ENCODE measurements around the gene MLYCD. TPM values are rescaled to one million over a fixed set of nuclear protein-coding genes. Genes with fewer than 3 reads are reported as not detected.

The MLYCD gene
- total RNA-seq, 1 donor from 2014 or later: 2.8 TPM

DNA sequence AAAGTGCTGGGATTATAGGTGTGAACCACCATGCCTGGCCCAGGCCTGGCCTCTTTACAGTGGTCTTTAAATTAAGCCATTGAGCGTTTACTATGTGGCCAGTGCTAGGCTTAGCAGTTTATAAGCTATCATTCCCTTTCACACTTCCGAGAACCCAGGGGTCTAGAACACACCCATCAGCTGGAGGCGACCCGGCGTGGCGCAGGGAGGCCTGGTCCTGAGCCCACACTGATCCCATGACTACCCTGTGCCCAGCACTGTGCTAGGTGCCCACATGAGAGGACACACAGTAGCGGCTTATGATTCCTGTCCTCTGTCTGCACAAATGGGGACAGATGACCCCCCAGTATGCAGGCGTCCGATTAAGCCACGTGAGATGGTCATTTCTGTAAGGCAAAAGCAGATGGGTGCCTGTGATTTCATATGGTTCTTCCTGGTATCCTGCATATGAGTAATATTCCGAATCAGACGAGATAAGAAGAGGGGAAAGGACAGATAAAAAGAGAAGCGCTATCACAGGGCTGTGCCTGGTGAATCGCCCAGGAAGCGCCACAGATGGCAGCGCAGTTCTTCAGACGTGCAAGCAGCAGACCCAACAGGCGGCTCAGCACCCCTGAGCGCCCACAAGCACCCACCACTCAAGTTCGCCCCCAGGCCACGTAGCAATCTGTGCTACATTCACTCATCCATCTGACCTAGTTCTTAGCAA is 59.4 kb downstream of the MLYCD start:
- Histone ChIP-seq H3K4me1 (ENCODE audit: insufficient read depth, low read length) (peaks cover 17% of the 10 kb centered on the region), H3K36me3 (ENCODE audit: insufficient read depth, low read length) (no peaks in the 10 kb centered on the region), H3K9me3 (ENCODE audit: insufficient read depth, low read depth, low read length) (no peaks in the 10 kb centered on the region), H3K9ac (ENCODE audit: low read length) (no peak overlapping the region), H3K4me3 (ENCODE audit: insufficient read depth, low read depth, low read length) (no peak overlapping the region), H2AFZ (ENCODE audit: low read depth, low read length) (no peak overlapping the region), H3K27ac (ENCODE audit: low read depth, low read length) (no peak overlapping the region), H3K27me3 (ENCODE audit: insufficient read depth, low read length) (no peaks in the 10 kb centered on the region), H4K20me1 (ENCODE audit: insufficient read depth, low read length) (peaks cover 29% of the 10 kb centered on the region), H3K79me2 (ENCODE audit: insufficient read depth, low read length) (peaks cover 3% of the 10 kb centered on the region), H3K4me2 (ENCODE audit: low read length) (no peak overlapping the region)
- Mint-ChIP-seq H3K27ac (ENCODE audit: unreplicated experiment) (no peak overlapping the region), H3K4me1 (ENCODE audit: low read depth, unreplicated experiment) (peaks cover 9% of the 10 kb centered on the region), H3K27me3 (ENCODE audit: low read depth, unreplicated experiment) (peaks cover 10% of the 10 kb centered on the region), H3K36me3 (ENCODE audit: low read depth, unreplicated experiment) (no peaks in the 10 kb centered on the region), H3K4me3 (ENCODE audit: unreplicated experiment) (no peak overlapping the region), H3K9me3 (ENCODE audit: unreplicated experiment) (no peaks in the 10 kb centered on the region)
- no peak for DNase-seq (ENCODE audit: low read depth)
- TF ChIP-seq, protein P1, sequence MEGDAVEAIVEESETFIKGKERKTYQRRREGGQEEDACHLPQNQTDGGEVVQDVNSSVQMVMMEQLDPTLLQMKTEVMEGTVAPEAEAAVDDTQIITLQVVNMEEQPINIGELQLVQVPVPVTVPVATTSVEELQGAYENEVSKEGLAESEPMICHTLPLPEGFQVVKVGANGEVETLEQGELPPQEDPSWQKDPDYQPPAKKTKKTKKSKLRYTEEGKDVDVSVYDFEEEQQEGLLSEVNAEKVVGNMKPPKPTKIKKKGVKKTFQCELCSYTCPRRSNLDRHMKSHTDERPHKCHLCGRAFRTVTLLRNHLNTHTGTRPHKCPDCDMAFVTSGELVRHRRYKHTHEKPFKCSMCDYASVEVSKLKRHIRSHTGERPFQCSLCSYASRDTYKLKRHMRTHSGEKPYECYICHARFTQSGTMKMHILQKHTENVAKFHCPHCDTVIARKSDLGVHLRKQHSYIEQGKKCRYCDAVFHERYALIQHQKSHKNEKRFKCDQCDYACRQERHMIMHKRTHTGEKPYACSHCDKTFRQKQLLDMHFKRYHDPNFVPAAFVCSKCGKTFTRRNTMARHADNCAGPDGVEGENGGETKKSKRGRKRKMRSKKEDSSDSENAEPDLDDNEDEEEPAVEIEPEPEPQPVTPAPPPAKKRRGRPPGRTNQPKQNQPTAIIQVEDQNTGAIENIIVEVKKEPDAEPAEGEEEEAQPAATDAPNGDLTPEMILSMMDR (IDR thresholded peaks at IDR 0.05; ENCODE audit: insufficient read depth, low read depth, low read length): no peak
- no peak for TF ChIP-seq EZH2 (IDR thresholded peaks at IDR 0.05; ENCODE audit: insufficient read depth, low read length)
- no peak for FAIRE-seq

DNA sequence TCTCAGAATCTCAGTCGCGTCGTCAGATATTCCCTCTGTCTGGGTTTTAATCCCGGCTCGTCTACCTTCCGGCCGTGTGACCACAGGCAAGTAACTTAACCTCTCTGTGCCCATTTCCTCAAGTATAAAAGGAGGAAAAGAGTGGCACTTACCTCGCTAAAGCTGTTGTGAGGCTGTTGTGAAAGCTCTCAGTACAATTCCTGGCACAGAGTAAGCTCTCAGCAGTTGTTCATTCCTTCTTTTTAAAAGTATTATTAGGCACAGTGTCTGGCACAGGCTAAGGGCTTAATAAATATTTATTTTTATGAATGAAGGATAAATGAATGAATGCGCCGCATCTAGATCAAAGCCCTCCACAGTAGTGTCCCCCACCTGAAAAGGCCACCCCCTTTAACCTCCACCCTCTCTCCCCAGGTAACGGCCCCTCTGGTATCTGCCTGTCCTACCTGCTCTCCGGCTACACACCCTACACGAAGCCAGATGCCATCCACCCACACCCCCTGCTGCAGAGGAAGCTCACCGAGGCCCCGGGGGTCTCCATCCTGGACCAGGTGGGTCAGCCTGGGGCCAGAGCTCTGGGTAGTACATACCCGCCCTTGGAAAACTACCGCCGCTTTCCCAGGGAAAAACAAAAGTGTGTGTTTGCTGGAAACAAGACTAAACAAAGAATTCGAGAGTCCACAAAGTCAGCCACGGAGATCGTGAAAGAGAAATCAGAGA is 60.1 kb downstream of the MLYCD start:
- Histone ChIP-seq H3K4me1 (ENCODE audit: insufficient read depth, low read length) (peaks cover 10% of the 10 kb centered on the region), H3K36me3 (ENCODE audit: insufficient read depth, low read length) (no peaks in the 10 kb centered on the region), H3K4me3 (ENCODE audit: insufficient read depth, low read depth, low read length) (no peak overlapping the region), H2AFZ (ENCODE audit: low read depth, low read length) (no peak overlapping the region), H3K79me2 (ENCODE audit: insufficient read depth, low read length) (peaks cover 3% of the 10 kb centered on the region), H4K20me1 (ENCODE audit: insufficient read depth, low read length) (peaks cover 29% of the 10 kb centered on the region), H3K27ac (ENCODE audit: low read depth, low read length) (no peak overlapping the region), H3K9ac (ENCODE audit: low read length) (no peak overlapping the region), H3K9me3 (ENCODE audit: insufficient read depth, low read depth, low read length) (no peaks in the 10 kb centered on the region), H3K4me2 (ENCODE audit: low read length) (no peak overlapping the region), H3K27me3 (ENCODE audit: insufficient read depth, low read length) (no peaks in the 10 kb centered on the region)
- DNase-seq (ENCODE audit: low read depth) (no peak), FAIRE-seq (no peak)
- no peak overlapping the region for H3K27ac Mint-ChIP-seq (ENCODE audit: unreplicated experiment)
- peaks cover 15% of the 10 kb centered on the region for H3K27me3 Mint-ChIP-seq (ENCODE audit: low read depth, unreplicated experiment)
- no peaks in the 10 kb centered on the region for H3K9me3 Mint-ChIP-seq (ENCODE audit: unreplicated experiment)
- H3K4me3 Mint-ChIP-seq (ENCODE audit: unreplicated experiment): no peak overlapping the region
- H3K4me1 Mint-ChIP-seq (ENCODE audit: low read depth, unreplicated experiment): peaks cover 7% of the 10 kb centered on the region
- no peak for TF ChIP-seq EZH2 (IDR thresholded peaks at IDR 0.05; ENCODE audit: insufficient read depth, low read length)
- TF ChIP-seq, protein P1 (IDR thresholded peaks at IDR 0.05; ENCODE audit: insufficient read depth, low read depth, low read length): no peak
- H3K36me3 Mint-ChIP-seq (ENCODE audit: low read depth, unreplicated experiment): no peaks in the 10 kb centered on the region

Measured in astrocyte (in vitro differentiated cells and primary cell).